Spleen (tissue), 11 donors: ENCODE data around the gene TRABD2A. TPM values are rescaled to one million over a fixed set of nuclear protein-coding genes. Genes with fewer than 3 reads are reported as not detected.
A peak's percentile ranks its signal among the peaks of the same experiment; 100 is the strongest.

Experiments
- DNase-seq: peaks from one replicate; pipeline ENCODE4 v3.0.0-alpha.2; 2020
- H3K27ac ChIP-seq, 8 donors: fragments of 200-600 bp; sonication (generic) in 7 of 8; 1 replicate in 4 of 8; 2 replicates in 4 of 8; pipeline versions ENCODE4 v1.5.0 to v1.8.0; 2016 to 2021; ENCODE audit warnings: inconsistent platforms in 4 of 8, mild to moderate bottlenecking in 4 of 8, moderate library complexity in 1 of 8
- H3K27me3 ChIP-seq, 7 donors: fragments of 200-600 bp; sonication (generic) in 6 of 7; replicated peaks in 1 of 7; 1 replicate in 4 of 7; 2 replicates in 3 of 7; pipeline versions ENCODE4 v1.5.0 to v1.8.0; 2016 to 2021; ENCODE audit warnings: inconsistent platforms in 3 of 7, mild to moderate bottlenecking in 1 of 7
- H3K36me3 ChIP-seq, 6 donors: fragments of 200-600 bp; sonication (generic) in 5 of 6; 1 replicate in 4 of 6; 2 replicates in 2 of 6; pipeline versions ENCODE4 v1.5.0 to v1.8.0; 2016 to 2021; ENCODE audit warnings: inconsistent platforms in 2 of 6
- H3K4me1 ChIP-seq, 6 donors: fragments of 200-600 bp; sonication (generic) in 5 of 6; 1 replicate in 3 of 6; 2 replicates in 3 of 6; pipeline versions ENCODE4 v1.5.0 to v1.8.0; 2016 to 2021; ENCODE audit warnings: inconsistent platforms in 3 of 6
- H3K4me3 ChIP-seq, 8 donors: fragments of 200-600 bp; sonication (generic) in 7 of 8; 1 replicate in 4 of 8; 2 replicates in 4 of 8; pipeline versions ENCODE4 v1.5.0 to v1.8.0; 2016 to 2021; ENCODE audit warnings: inconsistent platforms in 4 of 8, mild to moderate bottlenecking in 4 of 8, moderate library complexity in 2 of 8
- H3K9me3 ChIP-seq, 8 donors: fragments of 200-600 bp; sonication (generic) in 7 of 8; 1 replicate in 4 of 8; 2 replicates in 4 of 8; pipeline versions ENCODE4 v1.5.0 to v1.8.0; 2016 to 2021; ENCODE audit warnings: inconsistent platforms in 4 of 8
- POLR2A ChIP-seq, 3 donors: fragments of 450-650 bp; IDR thresholded peaks; one replicate each; pipeline ENCODE4 v1.5.1; 2017; ENCODE audit warnings: antibody characterized with exemption in 3 of 3, mild to moderate bottlenecking in 1 of 3
- POLR2AphosphoS5 ChIP-seq, 3 donors: sonication (generic); formaldehyde crosslinking; IDR thresholded peaks; one replicate each; pipeline ENCODE4 v1.5.1; 2017; ENCODE audit warnings: antibody characterized with exemption in 3 of 3
- WGBS, 5 donors: extraction: QIAGEN DNeasy Blood & Tissue Kit in 3 of 5; methylation state at CpG; one replicate each; pipeline versions ENCODE4 v1.1.5 to v1.1.7; 2013 to 2018; 5-methylcytosine and 5-hydroxymethylcytosine counted together
- intact Hi-C: fragments of 100-400 bp; cut with DNase I; formaldehyde crosslinking; loops from one replicate; pipeline ENCODE4 v1.15.0; 2023; ENCODE audit warnings: low total_unique reads
- polyA plus RNA-seq, 3 donors: library from polyadenylated mRNA; stranded (reverse); fragments of 200-250 nt; gene quantifications; one replicate each; pipeline ENCODE4 v1.2.1, GENCODE V29; 2013
- total RNA-seq, 7 donors: library from RNA; depleted of rRNA in 3 of 7; stranded (reverse); fragments of >200 nt in 3 of 7; fragmentation: NEBNext Ultra II Directional in 4 of 7; extraction: Animal tissue kit (Norgen Biotek cat#: 25700) in 4 of 7; gene quantifications; one replicate each; pipeline versions ENCODE4 v1.1.0 to v1.2.1, GENCODE V29; 2016 to 2021
- TF ChIP-seq, protein P1 (sequence below), 11 experiments: fragments of 200-600 bp in 7 of 11; fragments of 450-650 bp in 4 of 11; sonication (generic) in 4 of 11; IDR thresholded peaks in 8 of 11; conservative IDR thresholded peaks in 3 of 11; 1 replicate in 7 of 11; 2 replicates in 4 of 11; pipeline versions ENCODE4 v1.4.0 to v1.8.0; 2016 to 2021; ENCODE audit warnings: antibody characterized with exemption in 11 of 11, inconsistent platforms in 4 of 11, mild to moderate bottlenecking in 1 of 11
- donor health status: healthy with polysubstance abuse.
- donor health status: DM: no; HTN: no; CAD: no; lungs with moderate emphysema.
- donor health status: DM: no; HTN: no; CAD: no.
- donor health status: Bipolar disorder and iron deficiency.
- donor health status: healthy.
- donor health status: DM: no; HTN: no; CAD: no.
- donor health status: DM: yes; HTN: yes; CAD: no.

Gene TRABD2A
- total and polyA plus RNA-seq, 10 donors, result 4.5 to 12.5 (median 8.3) TPM

DNA sequence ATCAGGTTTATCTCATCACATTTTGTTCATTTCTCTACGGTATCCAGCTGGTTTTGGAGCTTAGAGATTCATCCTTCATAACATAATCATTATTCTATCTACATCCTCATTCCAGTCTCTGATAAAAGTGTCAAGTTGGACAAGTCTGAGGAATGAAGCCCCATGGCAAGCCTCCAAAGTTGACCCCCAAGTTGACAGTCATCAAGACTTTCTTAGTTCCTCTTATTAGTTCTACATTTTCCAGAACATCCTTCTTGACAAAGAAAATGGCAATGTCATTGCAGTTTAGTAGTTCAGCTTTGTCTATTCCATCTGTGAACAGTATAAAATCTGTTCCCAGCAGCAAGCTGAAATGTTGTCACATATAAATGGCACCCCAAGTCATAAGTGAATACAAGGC lies 20.1 kb upstream of the TRABD2A start:
- no peak for DNase-seq
- H3K9me3 ChIP-seq, result no peaks in the 10 kb centered on the region
- TF ChIP-seq POLR2AphosphoS5 (IDR thresholded peaks at IDR 0.05), result no peak
- no peak for TF ChIP-seq POLR2A (IDR thresholded peaks at IDR 0.05)
- TF ChIP-seq, protein P1, sequence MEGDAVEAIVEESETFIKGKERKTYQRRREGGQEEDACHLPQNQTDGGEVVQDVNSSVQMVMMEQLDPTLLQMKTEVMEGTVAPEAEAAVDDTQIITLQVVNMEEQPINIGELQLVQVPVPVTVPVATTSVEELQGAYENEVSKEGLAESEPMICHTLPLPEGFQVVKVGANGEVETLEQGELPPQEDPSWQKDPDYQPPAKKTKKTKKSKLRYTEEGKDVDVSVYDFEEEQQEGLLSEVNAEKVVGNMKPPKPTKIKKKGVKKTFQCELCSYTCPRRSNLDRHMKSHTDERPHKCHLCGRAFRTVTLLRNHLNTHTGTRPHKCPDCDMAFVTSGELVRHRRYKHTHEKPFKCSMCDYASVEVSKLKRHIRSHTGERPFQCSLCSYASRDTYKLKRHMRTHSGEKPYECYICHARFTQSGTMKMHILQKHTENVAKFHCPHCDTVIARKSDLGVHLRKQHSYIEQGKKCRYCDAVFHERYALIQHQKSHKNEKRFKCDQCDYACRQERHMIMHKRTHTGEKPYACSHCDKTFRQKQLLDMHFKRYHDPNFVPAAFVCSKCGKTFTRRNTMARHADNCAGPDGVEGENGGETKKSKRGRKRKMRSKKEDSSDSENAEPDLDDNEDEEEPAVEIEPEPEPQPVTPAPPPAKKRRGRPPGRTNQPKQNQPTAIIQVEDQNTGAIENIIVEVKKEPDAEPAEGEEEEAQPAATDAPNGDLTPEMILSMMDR (IDR thresholded peaks at IDR 0.05 in 8 of 11, conservative IDR thresholded peaks at IDR 0.05 in 3 of 11), result no peak
- H3K27me3 ChIP-seq, result no peaks in the 10 kb centered on the region
- H3K4me3 ChIP-seq, result no peak overlapping the region
- intact Hi-C loops, result no loop called here
- H3K36me3 ChIP-seq, result no peaks in the 10 kb centered on the region
- peaks cover 13 to 64% (median 35%) of the 10 kb centered on the region in 6 donors for H3K4me1 ChIP-seq
- WGBS, 5 donors, result 85 to 97% (median 94%) methylated on average over 1 of the region's 1 CpG
- H3K27ac ChIP-seq, result peak overlapping the region in 1 of 8 donors; percentile 1

GRCh38 chr2:84899304-84900204 lies 18.7 kb upstream of the TRABD2A start:
- no peaks in the 10 kb centered on the region for H3K27me3 ChIP-seq
- TF ChIP-seq, protein P1 (IDR thresholded peaks at IDR 0.05 in 8 of 11, conservative IDR thresholded peaks at IDR 0.05 in 3 of 11), result no peak
- H3K36me3 ChIP-seq, result no peaks in the 10 kb centered on the region
- no peaks in the 10 kb centered on the region for H3K9me3 ChIP-seq
- DNase-seq, result no peak
- WGBS, 5 donors, result 94 to 97% (median 96%) methylated on average over 8 of the region's 8 CpGs
- intact Hi-C loops, result no loop called here
- peak overlapping the region; percentile 45 to 89 (median 74) for H3K27ac ChIP-seq
- H3K4me3 ChIP-seq, result no peak overlapping the region
- H3K4me1 ChIP-seq, result peaks cover 17 to 72% (median 45%) of the 10 kb centered on the region in 6 donors

GRCh38 chr2:84897773-84898172 lies 16.9 kb upstream of the TRABD2A start:
- no peak for DNase-seq
- whole genome bisulfite sequencing, 5 donors, result 38 to 71% (median 50%) methylated on average over 1 of the region's 1 CpG
- Histone ChIP-seq H3K36me3 (no peaks in the 10 kb centered on the region), H3K27me3 (no peaks in the 10 kb centered on the region), H3K4me3 (no peak overlapping the region), H3K9me3 (no peaks in the 10 kb centered on the region), H3K4me1 (peaks cover 24 to 72% (median 47%) of the 10 kb centered on the region in 6 donors), H3K27ac (peak overlapping the region; percentile 23 to 89 (median 74))
- intact Hi-C loops, result no loop called here
- TF ChIP-seq, protein P1 (IDR thresholded peaks at IDR 0.05 in 8 of 11, conservative IDR thresholded peaks at IDR 0.05 in 3 of 11), result no peak
- no peak for TF ChIP-seq POLR2AphosphoS5 (IDR thresholded peaks at IDR 0.05)
- TF ChIP-seq POLR2A (IDR thresholded peaks at IDR 0.05), result no peak

GRCh38 chr2:84896567-84896966 lies 15.7 kb upstream of the TRABD2A start:
- TF ChIP-seq POLR2AphosphoS5 (IDR thresholded peaks at IDR 0.05), result no peak
- intact Hi-C loops, result no loop called here
- H3K27me3 ChIP-seq, result no peaks in the 10 kb centered on the region
- 75 to 91% (median 87%) methylated on average over 2 of the region's 2 CpGs for WGBS, 5 donors
- DNase-seq, result no peak
- no peak overlapping the region for H3K4me3 ChIP-seq
- H3K9me3 ChIP-seq, result no peaks in the 10 kb centered on the region
- peaks cover 24 to 74% (median 48%) of the 10 kb centered on the region in 6 donors for H3K4me1 ChIP-seq
- no peaks in the 10 kb centered on the region for H3K36me3 ChIP-seq
- H3K27ac ChIP-seq, result peak overlapping the region in 2 of 8 donors; percentile 75 to 89
